Neural progenitor cell (in vitro differentiated cells): ENCODE measurements around the gene PTPN14.

Source experiments
- EZH2 ChIP-seq: fragments of 200-600 bp; sonication (generic); IDR thresholded peaks from 2 replicates; pipeline ENCODE4 v1.6.1; 2017; ENCODE audit warnings: antibody characterized with exemption, mild to moderate bottlenecking, moderate library complexity
- EZH2phosphoT487 ChIP-seq: fragments of 200-600 bp; sonication (generic); IDR thresholded peaks from 2 replicates; pipeline ENCODE4 v1.6.1; 2017; ENCODE audit warnings: antibody characterized with exemption
- TF ChIP-seq, protein P1 (sequence below): fragments of 200-600 bp; sonication (generic); IDR thresholded peaks from 2 replicates; pipeline ENCODE4 v1.5.1; 2017; ENCODE audit warnings: antibody characterized with exemption, mild to moderate bottlenecking

GRCh38 chr1:214380986-214381695 lies 170.3 kb downstream of the PTPN14 start:
- TF ChIP-seq, protein P1, sequence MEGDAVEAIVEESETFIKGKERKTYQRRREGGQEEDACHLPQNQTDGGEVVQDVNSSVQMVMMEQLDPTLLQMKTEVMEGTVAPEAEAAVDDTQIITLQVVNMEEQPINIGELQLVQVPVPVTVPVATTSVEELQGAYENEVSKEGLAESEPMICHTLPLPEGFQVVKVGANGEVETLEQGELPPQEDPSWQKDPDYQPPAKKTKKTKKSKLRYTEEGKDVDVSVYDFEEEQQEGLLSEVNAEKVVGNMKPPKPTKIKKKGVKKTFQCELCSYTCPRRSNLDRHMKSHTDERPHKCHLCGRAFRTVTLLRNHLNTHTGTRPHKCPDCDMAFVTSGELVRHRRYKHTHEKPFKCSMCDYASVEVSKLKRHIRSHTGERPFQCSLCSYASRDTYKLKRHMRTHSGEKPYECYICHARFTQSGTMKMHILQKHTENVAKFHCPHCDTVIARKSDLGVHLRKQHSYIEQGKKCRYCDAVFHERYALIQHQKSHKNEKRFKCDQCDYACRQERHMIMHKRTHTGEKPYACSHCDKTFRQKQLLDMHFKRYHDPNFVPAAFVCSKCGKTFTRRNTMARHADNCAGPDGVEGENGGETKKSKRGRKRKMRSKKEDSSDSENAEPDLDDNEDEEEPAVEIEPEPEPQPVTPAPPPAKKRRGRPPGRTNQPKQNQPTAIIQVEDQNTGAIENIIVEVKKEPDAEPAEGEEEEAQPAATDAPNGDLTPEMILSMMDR = no peak
- TF ChIP-seq EZH2phosphoT487 (no peak), EZH2 (no peak)
